GM19043 (cell line): ENCODE results near the gene SPATS2L.

ENCODE experiments used
- ATAC-seq: cut with Tn5 transposase; IDR thresholded peaks from one replicate; pipeline ENCODE4 v1.9.1; 2021; ENCODE audit warnings: low read depth; ENCODE audit not compliant: unreplicated experiment

Gene SPATS2L

GRCh38 chr2:200431996-200432705, 125.7 kb downstream of the SPATS2L start:
- no peak for ATAC-seq

GRCh38 chr2:200435379-200435778, 128.9 kb downstream of the SPATS2L start:
- no peak for ATAC-seq

DNA sequence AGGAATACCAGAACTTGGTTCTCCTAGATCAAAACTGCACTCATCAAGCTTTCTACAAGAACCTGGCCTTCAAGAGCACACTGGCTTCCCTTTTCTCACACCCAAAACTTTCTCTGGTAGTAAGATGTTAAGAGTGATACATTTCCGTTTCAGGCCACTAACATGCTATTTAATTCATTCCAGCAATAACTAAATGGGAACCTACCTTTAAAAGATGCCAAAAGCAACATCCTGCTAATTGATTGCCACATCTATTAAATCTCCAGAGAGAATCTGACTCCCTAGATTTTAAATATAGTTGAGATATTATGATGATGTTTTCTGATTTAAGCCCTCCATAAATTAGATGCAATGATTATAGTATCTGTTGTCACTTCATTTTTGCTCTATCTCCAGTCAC, 131.8 kb downstream of the SPATS2L start:
- ATAC-seq, result no peak

DNA sequence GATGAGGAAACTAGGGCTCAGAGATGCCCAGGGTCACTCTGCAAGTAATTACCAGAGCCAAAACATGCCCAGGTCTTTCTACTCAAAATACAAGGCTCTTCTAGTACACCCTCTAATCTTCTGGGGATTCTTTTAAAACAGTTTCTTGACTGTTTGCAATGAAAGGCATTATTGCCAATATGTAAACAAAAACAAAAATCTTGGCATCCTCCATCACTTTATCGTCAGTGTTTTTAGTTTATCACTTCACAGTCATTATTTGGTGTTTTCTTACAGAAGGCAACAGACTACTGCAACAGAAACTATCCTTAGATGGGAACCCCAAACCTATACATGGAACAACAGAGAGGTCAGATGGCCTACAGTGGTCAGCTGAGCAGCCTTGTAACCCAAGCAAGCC, 132.4 kb downstream of the SPATS2L start:
- ATAC-seq, result no peak

- ATAC-seq, result no peak
These were observed 133.5 kb downstream of the SPATS2L start for GRCh38 chr2:200439981-200440380.

GRCh38 chr2:200442471-200442870, 136.0 kb downstream of the SPATS2L start:
- no peak for ATAC-seq

DNA sequence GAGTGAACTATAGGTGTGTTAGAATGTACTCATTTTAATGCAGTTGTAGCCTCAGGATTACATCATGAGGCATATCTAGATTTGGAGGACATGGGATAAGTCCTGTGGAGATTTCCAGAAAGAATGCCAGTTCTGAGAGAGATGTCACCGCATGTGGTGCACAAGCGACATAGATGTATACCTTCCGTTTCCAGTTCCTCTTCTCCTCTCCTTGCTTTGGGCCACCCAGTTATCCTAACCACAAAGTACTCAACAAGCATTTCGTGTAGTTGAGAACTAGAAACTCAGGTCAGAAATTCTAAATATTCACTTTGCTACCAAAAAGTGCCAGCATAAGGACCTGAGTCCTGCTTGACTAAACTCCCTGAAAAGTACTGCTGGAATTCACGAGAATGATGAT, 136.9 kb downstream of the SPATS2L start:
- no peak for ATAC-seq

- ATAC-seq, result no peak
These were observed 137.4 kb downstream of the SPATS2L start for GRCh38 chr2:200443916-200444315.

GRCh38 chr2:200444530-200444929, 138.0 kb downstream of the SPATS2L start:
- ATAC-seq, result no peak

GRCh38 chr2:200445284-200445683, 138.8 kb downstream of the SPATS2L start:
- ATAC-seq, result no peak

DNA sequence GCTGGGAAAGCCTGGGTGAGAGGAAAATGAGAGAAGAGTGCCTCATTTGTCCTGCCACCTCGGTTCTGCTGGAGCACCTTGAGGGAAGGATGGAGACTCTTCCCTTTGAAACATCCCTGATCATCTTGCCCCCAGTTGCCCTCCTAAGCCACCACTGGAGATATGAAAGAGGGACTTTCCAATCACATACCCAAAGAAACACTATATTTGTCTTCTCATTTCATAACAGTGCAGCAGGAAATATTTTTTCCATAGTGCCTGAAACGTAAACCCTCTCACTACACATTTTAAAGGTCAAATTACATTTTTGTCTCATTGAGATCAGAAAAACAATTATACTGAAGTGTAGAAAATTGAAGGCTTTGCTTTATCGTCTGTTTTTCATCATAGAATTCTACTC, 140.1 kb downstream of the SPATS2L start:
- no peak for ATAC-seq

DNA sequence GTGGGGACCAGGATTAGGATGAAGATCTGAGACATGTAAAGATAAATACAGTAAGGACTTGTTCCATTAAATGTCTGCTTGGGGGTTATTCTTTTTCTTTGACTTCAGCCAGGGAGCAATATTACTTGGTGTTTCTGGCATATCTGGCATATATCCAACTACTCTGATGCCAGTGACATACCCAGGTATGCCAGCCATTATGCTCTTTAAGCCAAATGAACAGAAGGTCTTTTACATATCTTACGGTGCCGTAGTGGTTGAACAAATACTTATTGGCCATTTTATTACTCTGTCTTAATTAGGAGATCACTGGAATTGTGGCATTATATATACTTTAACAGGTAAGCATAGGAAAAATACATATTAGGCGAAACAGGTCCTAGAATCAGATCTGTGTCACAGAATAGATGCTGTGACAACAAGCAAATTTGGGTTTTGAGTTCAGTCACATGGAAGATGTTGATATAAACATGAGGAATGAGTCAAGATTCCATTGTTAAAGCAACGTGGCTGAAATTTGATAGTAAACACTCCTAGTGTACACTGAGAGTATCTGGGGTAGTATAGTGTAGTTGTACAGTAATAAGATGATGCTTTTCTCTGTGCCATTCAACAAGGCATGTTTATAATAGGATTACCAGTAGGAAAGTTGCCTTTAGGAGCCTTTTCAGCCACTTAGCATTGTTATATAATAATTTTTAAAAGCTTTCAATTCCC, 140.8 kb downstream of the SPATS2L start:
- no peak for ATAC-seq

- no peak for ATAC-seq
These were observed 142.0 kb downstream of the SPATS2L start for GRCh38 chr2:200448455-200448854.

DNA sequence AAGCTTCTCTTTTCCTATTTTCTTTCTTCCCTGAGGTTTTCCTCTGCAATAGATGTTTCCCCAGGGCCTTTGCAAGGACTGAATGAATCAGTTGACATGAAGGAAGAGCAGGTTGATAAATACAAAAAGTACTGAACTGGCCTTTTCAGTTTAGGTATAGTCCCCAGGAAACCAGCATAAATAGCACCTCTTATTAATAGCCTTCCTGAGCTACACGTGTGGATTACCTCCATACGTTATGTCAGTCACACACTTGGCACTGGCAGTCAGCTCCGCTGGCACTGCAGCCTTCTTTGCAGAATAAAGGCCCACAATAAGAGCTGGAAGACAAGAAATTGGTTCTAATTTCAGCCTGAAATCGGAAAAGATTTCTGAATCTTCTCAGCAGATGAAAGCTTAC, 142.7 kb downstream of the SPATS2L start:
- ATAC-seq, result no peak

DNA sequence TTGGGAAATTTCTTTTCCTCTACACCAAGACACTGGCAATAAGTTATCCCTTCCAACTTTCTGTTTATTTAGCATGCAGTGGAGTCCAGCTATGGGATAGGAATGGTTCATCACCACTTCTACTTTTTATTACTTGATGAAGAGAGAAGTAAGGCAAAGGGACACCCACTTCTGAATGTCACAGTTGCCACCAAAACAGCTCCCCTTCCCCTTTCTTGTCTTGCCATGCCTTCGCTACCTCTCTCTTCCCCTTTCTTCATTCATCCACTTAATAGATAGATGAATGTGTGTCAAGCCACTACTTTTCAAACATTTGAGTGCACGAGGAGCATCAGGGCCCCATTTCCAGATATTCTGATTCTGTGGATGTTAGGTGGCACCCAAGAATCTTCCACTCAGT, 143.8 kb downstream of the SPATS2L start:
- ATAC-seq, result no peak

DNA sequence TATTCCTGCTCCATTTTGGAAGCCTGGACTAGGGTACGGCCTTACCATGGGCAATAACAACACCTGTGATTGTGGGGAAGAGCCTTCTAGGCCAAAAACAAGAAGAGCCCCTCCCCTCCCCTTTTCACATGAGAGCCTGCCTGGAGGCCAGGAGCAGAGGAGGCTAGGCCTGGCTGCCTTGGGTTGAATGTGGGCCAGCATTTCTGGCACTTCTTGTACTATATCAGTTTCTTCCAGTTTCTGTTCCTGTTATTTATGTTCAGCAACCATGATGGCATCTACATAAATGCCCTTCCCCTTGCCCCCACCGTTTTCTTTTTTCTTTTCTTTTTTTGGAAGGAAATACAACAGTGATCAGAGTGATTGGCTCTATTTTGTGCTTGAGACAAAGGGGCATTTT, 145.0 kb downstream of the SPATS2L start:
- ATAC-seq, result no peak

DNA sequence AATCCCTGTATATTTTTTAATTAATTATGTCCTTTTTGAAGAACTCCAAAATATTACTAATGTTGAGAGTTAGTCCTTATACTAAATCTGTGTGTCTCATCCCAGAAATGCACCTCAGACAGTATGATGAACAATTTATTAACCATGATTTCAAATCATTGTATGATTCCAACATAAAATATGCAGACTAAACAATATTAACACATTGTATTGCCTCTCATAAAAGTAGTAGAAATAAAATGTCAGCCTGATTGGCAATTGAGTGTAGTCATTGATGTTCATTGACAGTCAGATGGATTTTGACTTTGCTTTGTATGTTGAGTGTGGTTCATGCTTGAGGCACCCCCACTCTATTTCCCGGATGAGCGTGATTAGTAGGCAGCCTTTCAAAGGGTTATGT, 145.9 kb downstream of the SPATS2L start:
- no peak for ATAC-seq

- ATAC-seq, result no peak
These were observed 146.8 kb downstream of the SPATS2L start for GRCh38 chr2:200453142-200453852.

GRCh38 chr2:200453853-200454534, 147.5 kb downstream of the SPATS2L start:
- ATAC-seq, result no peak

DNA sequence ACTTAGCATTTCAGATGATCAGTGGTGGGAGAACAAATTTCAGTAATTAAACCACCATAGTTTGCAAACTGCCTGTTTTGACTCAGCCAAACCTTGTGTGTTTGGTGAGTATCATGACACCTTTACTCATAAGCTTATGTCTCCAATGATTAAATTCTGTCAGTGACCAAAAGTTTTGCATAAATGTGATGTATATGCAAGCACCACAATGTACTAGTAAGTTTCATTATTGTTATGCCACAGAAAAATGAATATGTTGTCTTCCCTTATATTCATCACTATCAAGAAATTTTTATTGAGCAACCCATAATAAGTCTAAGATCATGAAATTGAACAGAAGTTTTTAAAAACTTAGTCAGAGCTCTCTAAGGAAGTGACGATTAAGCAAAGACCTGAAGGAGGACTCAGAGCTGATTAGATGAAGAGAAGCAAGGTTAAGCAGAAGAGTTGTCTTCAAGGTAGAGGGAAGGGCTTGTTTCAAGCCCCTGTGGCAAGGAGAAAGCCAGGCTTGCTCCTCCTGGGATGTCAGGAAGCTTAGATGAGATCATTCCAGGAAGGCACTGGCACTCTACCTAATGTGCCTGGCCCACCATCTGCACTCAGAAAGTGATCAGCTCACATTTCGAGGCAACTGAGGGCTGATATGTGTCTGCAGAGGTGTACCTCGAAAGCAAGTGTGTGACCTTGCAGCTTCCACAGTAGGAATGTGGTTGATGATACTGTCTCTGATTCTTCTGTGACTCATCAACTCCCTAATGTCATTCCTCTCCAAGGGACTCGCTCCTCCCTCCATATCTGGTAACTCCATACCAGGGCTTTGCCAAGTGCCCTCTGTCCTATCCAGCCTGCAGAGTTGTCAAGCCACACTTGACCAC, 148.7 kb downstream of the SPATS2L start:
- ATAC-seq, result peak; percentile 78
